Upper lobe of right lung (tissue), 1 donor: ENCODE measurements around the gene SPTSSA. TPM values are rescaled to one million over a fixed set of nuclear protein-coding genes. Genes with fewer than 3 reads are reported as not detected.
"Not testable (repeated sequence)": the region's sequence is repeated elsewhere in the genome, so short reads cannot be mapped to it uniquely, and the experiment has no call there.

Experiments
- ATAC-seq: fragments of 200-7000 bp; cut with Tn5 transposase; one replicate; pipeline ENCODE4 v1.9.1; 2020; ENCODE audit warnings: mild to moderate bottlenecking, moderate library complexity
- DNase-seq: peaks from one replicate; pipeline ENCODE4 v3.0.0-alpha.2; 2020
- H3K27ac ChIP-seq: fragments of 200-600 bp; one replicate; pipeline ENCODE4 v1.8.0; 2022
- H3K27me3 ChIP-seq: fragments of 200-600 bp; one replicate; pipeline ENCODE4 v1.8.0; 2022; ENCODE audit warnings: mild to moderate bottlenecking
- H3K36me3 ChIP-seq: fragments of 200-600 bp; one replicate; pipeline ENCODE4 v1.8.0; 2022
- H3K4me1 ChIP-seq: fragments of 200-600 bp; one replicate; pipeline ENCODE4 v1.8.0; 2022
- H3K4me3 ChIP-seq: fragments of 200-600 bp; one replicate; pipeline ENCODE4 v1.8.0; 2022; ENCODE audit warnings: mild to moderate bottlenecking
- H3K9me3 ChIP-seq: fragments of 200-600 bp; one replicate; pipeline ENCODE4 v1.8.0; 2022
- intact Hi-C: fragments of 100-400 bp; cut with DNase I; formaldehyde crosslinking; loops from one replicate; pipeline ENCODE4 v1.11.0; 2022
- total RNA-seq: library from RNA; stranded (reverse); fragmentation: NEBNext Ultra II Directional; extraction: Animal tissue kit (Norgen Biotek cat#: 25700); gene quantifications from one replicate; pipeline ENCODE4 v1.2.1, GENCODE V29; 2021
- TF ChIP-seq, protein P1 (sequence below): fragments of 200-600 bp; IDR thresholded peaks from one replicate; pipeline ENCODE4 v1.8.0; 2022; ENCODE audit warnings: antibody characterized with exemption
- donor health status: DM: no; HTN: yes; CAD: no; lungs with severe emphysema.

Gene SPTSSA
- total RNA-seq, 1 donor from 2014 or later, result 48.4 TPM

DNA sequence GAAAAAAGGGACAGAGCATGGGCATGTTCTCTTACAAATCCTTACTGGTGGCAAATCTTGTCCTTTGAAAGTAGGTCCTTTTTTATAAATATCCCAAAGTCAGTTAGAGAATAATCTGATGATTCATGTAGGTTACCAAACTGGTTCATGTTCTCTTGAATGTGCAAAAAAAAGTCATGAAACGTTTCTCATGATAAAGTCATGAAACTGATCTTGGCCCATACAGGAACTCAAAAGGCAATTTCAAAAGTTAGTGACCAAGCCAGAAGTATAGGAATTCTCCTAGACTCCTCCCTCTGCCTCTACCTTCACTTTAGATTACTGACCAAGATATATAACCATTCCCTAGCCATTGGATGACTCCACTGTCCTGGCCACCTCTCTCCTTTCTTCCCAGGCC lies 27.3 kb upstream of the SPTSSA start:
- H3K9me3 ChIP-seq, result no peaks in the 10 kb centered on the region
- H3K27ac ChIP-seq, result no peak overlapping the region
- no peaks in the 10 kb centered on the region for H3K36me3 ChIP-seq
- H3K27me3 ChIP-seq, result no peaks in the 10 kb centered on the region
- ATAC-seq (no peak), DNase-seq (no peak)
- TF ChIP-seq, protein P1, sequence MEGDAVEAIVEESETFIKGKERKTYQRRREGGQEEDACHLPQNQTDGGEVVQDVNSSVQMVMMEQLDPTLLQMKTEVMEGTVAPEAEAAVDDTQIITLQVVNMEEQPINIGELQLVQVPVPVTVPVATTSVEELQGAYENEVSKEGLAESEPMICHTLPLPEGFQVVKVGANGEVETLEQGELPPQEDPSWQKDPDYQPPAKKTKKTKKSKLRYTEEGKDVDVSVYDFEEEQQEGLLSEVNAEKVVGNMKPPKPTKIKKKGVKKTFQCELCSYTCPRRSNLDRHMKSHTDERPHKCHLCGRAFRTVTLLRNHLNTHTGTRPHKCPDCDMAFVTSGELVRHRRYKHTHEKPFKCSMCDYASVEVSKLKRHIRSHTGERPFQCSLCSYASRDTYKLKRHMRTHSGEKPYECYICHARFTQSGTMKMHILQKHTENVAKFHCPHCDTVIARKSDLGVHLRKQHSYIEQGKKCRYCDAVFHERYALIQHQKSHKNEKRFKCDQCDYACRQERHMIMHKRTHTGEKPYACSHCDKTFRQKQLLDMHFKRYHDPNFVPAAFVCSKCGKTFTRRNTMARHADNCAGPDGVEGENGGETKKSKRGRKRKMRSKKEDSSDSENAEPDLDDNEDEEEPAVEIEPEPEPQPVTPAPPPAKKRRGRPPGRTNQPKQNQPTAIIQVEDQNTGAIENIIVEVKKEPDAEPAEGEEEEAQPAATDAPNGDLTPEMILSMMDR, result no peak
- H3K4me1 ChIP-seq, result no peaks in the 10 kb centered on the region
- intact Hi-C loops, result no loop called here
- no peak overlapping the region for H3K4me3 ChIP-seq

DNA sequence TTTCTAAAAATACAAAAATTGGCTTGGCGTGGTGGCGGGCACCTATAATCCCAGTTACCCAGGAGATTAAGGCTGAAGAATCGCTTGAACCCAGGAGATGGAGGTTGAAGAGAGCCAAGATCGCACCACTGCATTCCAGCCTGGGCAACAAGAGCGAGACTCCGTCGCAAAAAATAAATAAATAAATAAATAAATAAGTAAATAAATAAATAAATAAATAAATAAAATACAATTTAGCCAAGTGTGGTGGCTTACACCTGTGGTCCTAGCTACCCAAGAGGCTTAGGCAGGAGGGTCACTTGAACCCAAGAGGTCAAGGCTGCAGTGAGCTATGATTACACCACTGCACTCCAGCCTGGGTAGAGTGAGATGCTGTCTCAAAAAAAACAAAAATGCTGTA lies 26.5 kb upstream of the SPTSSA start:
- no peak for DNase-seq
- H3K36me3 ChIP-seq, result no peaks in the 10 kb centered on the region
- H3K27me3 ChIP-seq, result no peaks in the 10 kb centered on the region
- ATAC-seq, result no peak
- no peak overlapping the region for H3K4me3 ChIP-seq
- TF ChIP-seq, protein P1, result no peak
- H3K9me3 ChIP-seq, result no peaks in the 10 kb centered on the region
- no peaks in the 10 kb centered on the region for H3K4me1 ChIP-seq
- H3K27ac ChIP-seq, result no peak overlapping the region
- intact Hi-C loops, result no loop called here

DNA sequence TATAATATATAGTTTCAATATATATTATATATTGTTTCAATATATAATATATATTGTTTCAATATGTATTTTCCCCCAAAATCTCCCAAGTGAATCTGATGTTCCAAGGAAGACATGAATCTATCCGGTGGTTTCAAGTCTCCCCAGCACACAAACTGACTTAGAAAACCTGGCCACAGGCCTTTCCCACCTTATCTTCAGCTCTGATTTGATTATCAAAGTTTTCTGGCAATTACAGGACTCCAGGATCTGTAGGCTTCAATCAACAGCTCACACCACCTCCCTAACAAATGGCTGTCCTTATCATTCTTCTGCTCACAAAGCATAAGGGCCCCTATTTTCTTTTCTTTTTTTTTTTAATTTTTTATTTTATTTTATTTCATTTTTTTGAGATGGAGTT lies 22.7 kb upstream of the SPTSSA start:
- intact Hi-C loops, result no loop called here
- H3K27me3 ChIP-seq, result no peaks in the 10 kb centered on the region
- TF ChIP-seq, protein P1, result no peak

DNA sequence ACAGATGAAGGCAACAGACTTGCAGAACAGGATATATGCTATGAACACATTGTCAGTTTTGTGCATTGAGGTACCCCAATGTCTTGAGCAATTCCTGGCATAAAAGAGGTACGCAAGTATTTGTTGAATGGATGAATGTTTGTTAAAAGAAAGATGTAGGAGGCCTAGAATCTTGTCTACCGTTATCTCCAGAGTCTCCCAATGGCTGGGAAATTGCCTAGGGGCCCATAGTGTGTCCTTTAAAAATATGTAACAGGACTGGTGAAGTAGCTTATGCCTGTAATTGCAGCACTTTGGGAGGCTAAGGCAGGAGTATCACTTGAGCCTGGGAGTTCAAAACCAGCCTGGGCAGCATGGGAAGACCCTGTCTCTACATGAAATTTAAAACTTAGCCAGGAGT lies 20.4 kb upstream of the SPTSSA start:
- no peak for DNase-seq
- TF ChIP-seq, protein P1, result no peak
- H3K27me3 ChIP-seq, result no peaks in the 10 kb centered on the region
- intact Hi-C loops, result no loop called here
- H3K9me3 ChIP-seq, result no peaks in the 10 kb centered on the region
- H3K4me1 ChIP-seq, result no peaks in the 10 kb centered on the region
- ATAC-seq, result no peak
- H3K4me3 ChIP-seq, result no peak overlapping the region
- no peak overlapping the region for H3K27ac ChIP-seq
- H3K36me3 ChIP-seq, result no peaks in the 10 kb centered on the region

More for the DNA sequence above, 22.7 kb upstream of the SPTSSA start:
- no peaks in the 10 kb centered on the region for H3K4me1 ChIP-seq
- DNase-seq, result no peak
- H3K9me3 ChIP-seq, result no peaks in the 10 kb centered on the region
- no peaks in the 10 kb centered on the region for H3K36me3 ChIP-seq
- H3K27ac ChIP-seq, result no peak overlapping the region
- no peak overlapping the region for H3K4me3 ChIP-seq
- no peak for ATAC-seq

DNA sequence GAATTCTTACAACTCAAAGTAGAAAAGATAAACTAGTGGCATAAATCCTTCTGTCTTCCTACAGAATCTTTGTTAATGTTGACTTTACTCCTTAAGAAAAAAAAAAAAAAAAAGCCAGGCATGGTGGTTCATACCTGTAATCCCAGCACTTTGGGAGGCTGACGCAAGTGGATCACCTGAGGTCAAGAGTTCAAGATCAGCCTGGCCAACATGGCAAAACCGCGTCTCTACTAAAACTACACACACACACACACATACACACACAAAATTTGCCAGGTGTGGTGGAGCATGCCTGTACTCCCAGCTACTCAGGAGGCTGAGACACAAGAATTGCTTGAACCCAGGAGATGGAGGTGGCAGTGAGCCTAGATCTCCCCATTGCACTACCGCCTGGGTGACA lies 17.7 kb upstream of the SPTSSA start:
- TF ChIP-seq, protein P1, result no peak
- Histone ChIP-seq H3K36me3 (no peaks in the 10 kb centered on the region), H3K27ac (no peak overlapping the region), H3K4me1 (no peaks in the 10 kb centered on the region), H3K4me3 (no peak overlapping the region), H3K9me3 (no peaks in the 10 kb centered on the region), H3K27me3 (no peaks in the 10 kb centered on the region)
- intact Hi-C loops, result no loop called here
- ATAC-seq, result no peak
- no peak for DNase-seq

DNA sequence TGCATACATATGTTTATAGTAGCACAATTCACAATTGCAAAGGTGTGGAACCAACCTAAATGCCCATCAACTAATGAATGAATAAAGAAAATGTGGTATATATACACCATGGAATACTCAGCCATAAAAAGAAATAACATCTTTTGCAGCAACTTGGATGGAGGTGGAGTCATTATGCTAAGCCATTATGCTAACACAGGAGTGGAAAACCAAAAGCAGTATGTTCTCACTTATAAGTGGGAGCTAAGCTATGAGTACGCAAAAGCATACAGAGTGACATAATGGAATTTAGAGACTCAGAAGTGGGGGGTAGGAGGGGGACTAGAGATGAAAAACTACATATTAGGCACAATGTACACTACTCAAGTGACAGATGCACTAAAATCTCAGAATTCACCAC lies 16.2 kb upstream of the SPTSSA start:
- Histone ChIP-seq H3K4me3 (no peak overlapping the region), H3K9me3 (no peaks in the 10 kb centered on the region), H3K36me3 (no peaks in the 10 kb centered on the region), H3K4me1 (no peaks in the 10 kb centered on the region), H3K27me3 (no peaks in the 10 kb centered on the region), H3K27ac (no peak overlapping the region)
- intact Hi-C loops, result no loop called here
- ATAC-seq (no peak), DNase-seq (no peak)
- TF ChIP-seq, protein P1, result no peak

DNA sequence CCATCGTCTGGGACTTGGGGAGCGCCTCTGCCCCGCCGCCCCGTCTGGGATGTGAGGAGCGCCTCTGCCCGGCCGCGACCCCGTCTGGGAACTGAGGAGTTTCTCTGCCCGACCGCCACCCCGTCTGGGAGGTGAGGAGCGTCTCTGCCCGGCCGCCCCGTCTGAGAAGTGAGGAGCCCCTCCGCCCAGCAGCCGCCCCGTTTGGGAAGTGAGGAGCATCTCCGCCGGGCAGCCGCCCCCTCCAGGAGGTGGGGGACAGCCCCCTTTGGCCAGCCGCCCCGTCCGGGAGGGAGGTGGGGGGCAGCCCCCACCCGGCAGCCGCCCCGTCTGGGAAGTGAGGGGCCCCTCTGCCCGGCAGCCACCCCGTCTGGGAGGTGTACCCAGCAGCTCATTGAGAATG lies 14.0 kb upstream of the SPTSSA start:
- H3K4me1 ChIP-seq, intact Hi-C loops, H3K4me3 ChIP-seq, H3K27ac ChIP-seq, ATAC-seq, H3K36me3 ChIP-seq, DNase-seq, H3K9me3 ChIP-seq, H3K27me3 ChIP-seq: not testable (repeated sequence)
